Eye (tissue), 1 donor: ENCODE measurements around the gene GRM5.

Experiments
- DNase-seq: peaks from one replicate; pipeline ENCODE4 v3.0.0-alpha.2; 2015

The GRM5 gene

DNA sequence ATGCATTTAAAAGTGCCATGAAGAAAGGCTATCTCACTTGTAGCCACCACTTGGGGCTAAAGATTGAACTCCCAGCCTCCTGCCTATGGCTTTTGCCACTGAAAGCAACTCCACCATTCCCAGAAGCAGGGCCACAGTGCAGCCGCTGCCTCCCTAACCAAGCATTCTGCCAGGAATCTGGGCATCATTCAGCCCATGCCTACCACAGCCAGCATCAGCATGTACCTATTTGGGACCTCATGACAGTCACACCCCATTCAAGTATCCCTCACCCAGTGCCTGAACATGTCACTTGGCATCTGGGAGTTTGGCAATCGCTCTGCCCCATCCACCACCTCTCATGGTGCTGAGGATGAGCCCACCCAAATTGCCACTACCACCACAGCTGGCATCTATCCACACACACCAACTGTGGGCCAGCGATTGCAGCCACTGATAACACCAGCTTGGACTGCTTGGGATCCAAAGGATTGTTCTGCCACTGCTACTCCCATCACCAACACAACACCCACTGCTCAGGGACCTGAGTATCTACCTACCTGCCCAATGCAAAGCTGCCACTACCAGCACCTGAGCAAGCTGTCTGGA, 234.4 kb downstream of the GRM5 start:
- DNase-seq, result no peak

- no peak for DNase-seq
Observed at GRCh38 chr11:88827018-88827676, 238.6 kb downstream of the GRM5 start.

- no peak for DNase-seq
Observed at GRCh38 chr11:88819616-88820015, 246.2 kb downstream of the GRM5 start.

DNA sequence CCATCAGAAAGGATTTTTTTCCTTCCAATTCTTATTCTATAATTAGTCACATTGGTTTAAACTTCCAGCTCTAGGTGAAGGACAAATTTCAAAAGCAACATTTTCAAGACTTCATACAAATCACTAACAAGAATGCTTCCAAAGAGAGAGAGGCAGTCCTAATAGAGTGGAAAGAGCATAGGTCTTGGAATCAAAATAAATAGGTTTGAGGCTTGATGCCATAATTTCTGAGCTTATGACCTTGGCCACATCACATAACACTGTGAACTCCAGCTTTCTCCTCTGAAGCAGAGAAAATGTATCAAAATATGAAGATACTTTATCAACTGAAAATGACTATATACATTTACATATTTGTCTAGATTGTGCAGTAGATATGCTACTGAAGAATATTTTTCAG, 246.8 kb downstream of the GRM5 start:
- DNase-seq, result no peak

GRCh38 chr11:88815505-88815904, 250.3 kb downstream of the GRM5 start:
- DNase-seq, result no peak

DNA sequence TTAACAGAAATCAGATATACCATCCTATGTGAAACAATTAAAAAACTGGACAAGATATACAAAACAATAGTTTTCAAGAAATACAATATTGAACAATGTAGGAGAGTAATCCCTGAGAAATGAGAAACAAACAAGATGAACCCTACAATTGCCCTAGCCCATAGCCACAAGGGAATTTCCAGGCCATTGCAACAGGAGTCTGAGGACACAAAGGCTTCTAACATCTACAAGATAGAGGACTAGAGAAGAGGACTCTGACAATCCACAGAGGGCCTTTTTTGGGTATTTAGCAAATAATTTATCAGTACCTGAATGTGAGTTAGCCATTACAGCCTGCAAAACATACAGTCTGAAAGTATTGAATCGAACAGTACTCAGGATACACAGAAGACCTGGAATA, 251.7 kb downstream of the GRM5 start:
- DNase-seq, result no peak

DNA sequence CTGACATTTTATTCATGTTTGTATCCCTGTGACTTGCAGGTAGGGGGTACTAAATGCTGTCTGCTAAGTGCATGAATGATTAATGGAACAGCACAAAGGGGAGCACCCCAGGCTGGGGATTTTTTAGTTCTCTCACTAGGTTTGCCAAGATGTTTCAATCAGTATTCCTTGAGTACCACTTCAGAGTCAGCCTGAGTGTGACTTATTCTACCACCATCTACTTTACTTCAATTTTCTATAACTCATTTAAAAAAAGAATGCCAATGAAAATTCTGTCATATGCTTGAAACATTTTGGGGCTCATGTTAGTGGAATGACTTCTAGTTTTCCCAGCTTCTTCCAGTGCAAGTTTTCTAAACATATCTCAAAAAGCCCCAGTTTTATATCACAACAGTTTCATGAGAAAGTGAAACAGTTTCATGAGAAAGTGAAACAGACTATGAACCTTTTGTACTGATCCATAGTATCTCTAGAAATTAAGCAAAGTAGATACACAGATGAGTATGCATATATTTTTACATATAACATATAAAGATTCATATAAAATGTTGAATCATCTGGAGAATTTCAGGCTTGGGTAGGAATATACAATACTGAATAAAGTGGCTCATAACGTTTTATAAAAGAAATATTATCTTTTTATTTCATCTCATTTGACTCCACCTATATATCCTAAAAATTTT, 252.4 kb downstream of the GRM5 start:
- DNase-seq, result no peak

GRCh38 chr11:88810420-88811097, 255.2 kb downstream of the GRM5 start:
- DNase-seq, result no peak

DNA sequence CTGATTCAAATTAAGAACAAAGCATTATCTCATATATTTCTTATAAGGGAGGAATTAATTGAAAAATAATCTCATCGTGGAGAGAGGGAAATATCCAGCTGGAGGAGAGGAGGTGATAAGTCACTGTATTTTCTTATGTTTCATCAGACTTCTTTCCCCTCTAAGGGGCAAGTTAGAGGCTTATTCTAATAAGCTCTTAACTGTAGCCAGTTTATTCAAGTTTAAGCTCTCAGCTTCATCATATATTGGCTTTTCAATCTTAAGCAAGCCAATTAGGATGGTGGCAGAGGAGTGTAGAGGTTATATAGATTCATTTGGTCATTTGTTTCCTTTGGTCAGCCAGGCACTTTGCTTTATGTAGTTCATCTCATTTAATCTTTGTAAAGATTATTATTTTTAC, 256.7 kb downstream of the GRM5 start:
- DNase-seq, result no peak

- DNase-seq, result no peak
Observed at GRCh38 chr11:88807349-88807748, 258.4 kb downstream of the GRM5 start.

- no peak for DNase-seq
Observed at GRCh38 chr11:88806410-88806809, 259.4 kb downstream of the GRM5 start.

GRCh38 chr11:88801484-88802123, 264.2 kb downstream of the GRM5 start:
- no peak for DNase-seq

- peak; percentile 6 for DNase-seq
Observed at GRCh38 chr11:88799771-88800500, 265.8 kb downstream of the GRM5 start.

- no peak for DNase-seq
Observed at GRCh38 chr11:88790182-88790581, 275.6 kb downstream of the GRM5 start.

DNA sequence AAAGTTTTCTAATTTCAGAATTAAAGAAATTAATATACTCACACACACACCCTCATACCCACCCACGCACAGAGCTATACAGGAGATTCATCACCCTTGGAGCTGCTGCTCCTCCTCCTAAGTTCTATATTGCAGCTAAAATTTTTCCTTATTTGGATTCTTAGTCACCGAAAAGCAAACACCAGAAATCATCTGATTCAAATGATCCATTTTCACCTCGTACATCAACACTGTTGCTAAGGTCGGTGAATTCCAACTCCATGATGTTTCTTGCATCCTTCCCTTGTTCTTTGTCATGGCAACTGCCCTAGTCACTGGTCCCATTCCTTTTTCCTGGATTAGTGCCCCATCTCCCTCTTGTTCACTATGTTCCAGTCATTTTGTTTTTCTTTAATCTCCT, 286.2 kb downstream of the GRM5 start:
- no peak for DNase-seq

- DNase-seq, result no peak
Observed at GRCh38 chr11:88770475-88771079, 295.2 kb downstream of the GRM5 start.

- no peak for DNase-seq
Observed at GRCh38 chr11:88744140-88744539, 321.6 kb downstream of the GRM5 start.

GRCh38 chr11:88739524-88739923, 326.3 kb downstream of the GRM5 start:
- no peak for DNase-seq

GRCh38 chr11:88709567-88709966, 356.2 kb downstream of the GRM5 start:
- DNase-seq, result no peak

- peak; percentile 11 for DNase-seq
Observed at GRCh38 chr11:88704485-88704884, 361.3 kb downstream of the GRM5 start.

- DNase-seq, result no peak
Observed at GRCh38 chr11:88701816-88702215, 364.0 kb downstream of the GRM5 start.

DNA sequence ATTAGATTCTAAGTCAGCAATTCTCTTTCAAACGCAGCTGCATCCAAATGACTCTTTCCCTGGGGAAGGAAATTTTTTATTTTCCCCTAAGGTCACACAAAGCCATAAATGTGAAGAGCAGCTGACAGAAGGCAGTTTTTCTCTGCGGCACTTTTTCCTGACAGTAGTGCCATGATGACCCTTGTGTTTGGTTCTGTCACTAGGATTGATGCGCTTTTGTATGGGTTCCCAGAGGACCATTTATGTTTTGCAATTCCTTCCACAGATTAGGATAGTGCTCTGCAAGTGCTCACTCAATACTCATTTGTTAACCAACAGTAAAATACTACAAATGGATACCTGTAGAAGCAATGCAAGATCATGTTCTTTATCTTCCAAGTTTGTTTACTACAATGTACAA, 368.6 kb downstream of the GRM5 start:
- DNase-seq, result peak; percentile 34
